ENCODE measurements around the gene LSM12. TPM values are rescaled to one million over a fixed set of nuclear protein-coding genes. Genes with fewer than 3 reads are reported as not detected.

Gene LSM12
- total RNA-seq, 4 donors from 2014 or later = 41.6 to 79.0 (median 56.5) TPM

DNA sequence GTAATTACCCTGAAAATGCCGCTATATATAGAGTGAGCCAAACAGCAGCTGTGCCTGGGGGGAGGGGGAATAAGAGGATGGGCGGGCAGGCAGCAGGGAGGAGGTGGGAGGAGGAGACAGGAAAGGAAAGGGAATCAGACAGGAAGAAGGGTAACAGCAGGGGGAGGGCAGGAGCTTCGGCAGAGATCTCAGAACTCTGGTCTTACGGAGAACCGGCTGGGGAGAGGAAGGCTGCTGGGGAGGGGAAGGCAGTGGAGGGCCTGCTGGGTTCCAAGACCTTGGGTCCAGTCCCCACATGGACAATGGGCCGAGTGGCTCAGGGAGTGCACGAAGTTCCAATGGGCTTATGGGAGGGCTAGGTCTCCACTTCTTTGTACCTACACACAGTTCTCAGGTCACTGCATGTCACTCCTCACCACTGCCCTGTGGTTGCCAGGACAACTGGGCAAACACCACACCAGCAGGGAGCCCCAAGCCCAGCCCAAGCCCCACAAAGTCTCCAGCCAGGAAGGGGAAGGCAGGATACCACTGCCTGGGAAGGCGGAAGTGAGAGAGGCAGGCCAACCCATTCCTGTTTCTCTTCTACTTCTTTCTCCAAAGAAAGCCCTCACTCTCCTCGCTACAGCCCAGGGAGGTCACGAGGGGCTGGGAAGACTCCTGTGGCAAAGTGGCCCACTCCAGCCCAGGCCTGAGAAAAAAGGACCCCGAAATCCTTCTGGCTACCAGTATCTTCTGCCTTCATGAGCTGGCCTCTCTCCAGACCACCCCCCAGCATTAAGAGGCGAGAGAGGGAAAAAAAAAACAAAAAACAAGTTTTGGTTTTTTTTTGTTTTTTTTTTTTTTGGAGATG is 29.4 kb upstream of the LSM12 start:
- Histone ChIP-seq H3K9me3 (no peaks in the 10 kb centered on the region), H3K4me1 (peaks cover 60 to 67% of the 10 kb centered on the region in 2 donors), H3K27me3 (no peaks in the 10 kb centered on the region), H3K4me3 (peak overlapping the region; percentile 3 to 44 (median 36)), H3K36me3 (peaks cover 0 to 29% of the 10 kb centered on the region in 2 donors), H3K27ac (peak overlapping the region; percentile 83 to 94 (median 92))
- in situ Hi-C loops (cut with MboI; ENCODE audit: low sequenced_read_pairs in 4 of 4) = no loop called here
- peak; percentile 53 to 64 for DNase-seq
- intact Hi-C loops (cut with DNase I; ENCODE audit: low total_unique reads) = loop anchor here (2.0 kb wide), 1 partner anchor 17 kb away; no protein-coding TSS in a partner anchor
- peak; percentile 36 to 63 for ATAC-seq
- peak; percentile 18 to 20 for TF ChIP-seq POLR2A (IDR thresholded peaks at IDR 0.05)
- TF ChIP-seq, protein P1, sequence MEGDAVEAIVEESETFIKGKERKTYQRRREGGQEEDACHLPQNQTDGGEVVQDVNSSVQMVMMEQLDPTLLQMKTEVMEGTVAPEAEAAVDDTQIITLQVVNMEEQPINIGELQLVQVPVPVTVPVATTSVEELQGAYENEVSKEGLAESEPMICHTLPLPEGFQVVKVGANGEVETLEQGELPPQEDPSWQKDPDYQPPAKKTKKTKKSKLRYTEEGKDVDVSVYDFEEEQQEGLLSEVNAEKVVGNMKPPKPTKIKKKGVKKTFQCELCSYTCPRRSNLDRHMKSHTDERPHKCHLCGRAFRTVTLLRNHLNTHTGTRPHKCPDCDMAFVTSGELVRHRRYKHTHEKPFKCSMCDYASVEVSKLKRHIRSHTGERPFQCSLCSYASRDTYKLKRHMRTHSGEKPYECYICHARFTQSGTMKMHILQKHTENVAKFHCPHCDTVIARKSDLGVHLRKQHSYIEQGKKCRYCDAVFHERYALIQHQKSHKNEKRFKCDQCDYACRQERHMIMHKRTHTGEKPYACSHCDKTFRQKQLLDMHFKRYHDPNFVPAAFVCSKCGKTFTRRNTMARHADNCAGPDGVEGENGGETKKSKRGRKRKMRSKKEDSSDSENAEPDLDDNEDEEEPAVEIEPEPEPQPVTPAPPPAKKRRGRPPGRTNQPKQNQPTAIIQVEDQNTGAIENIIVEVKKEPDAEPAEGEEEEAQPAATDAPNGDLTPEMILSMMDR (IDR thresholded peaks at IDR 0.05 in 4 of 5, conservative IDR thresholded peaks at IDR 0.05 in 1 of 5) = peak in 2 of 5 experiments; percentile 20 to 29

DNA sequence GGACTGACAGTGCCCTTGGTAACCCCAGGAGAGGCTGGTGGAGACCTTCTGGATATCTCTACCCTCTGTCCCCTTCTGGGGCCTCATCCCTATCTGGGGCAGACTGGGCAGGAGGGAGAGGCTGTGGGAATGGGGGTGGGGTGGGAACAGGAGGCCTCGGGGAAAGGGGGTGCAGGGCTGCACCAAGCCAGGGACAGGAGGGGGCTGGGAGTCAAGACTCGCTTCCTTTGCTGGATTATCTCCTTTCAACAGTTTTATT is 28.8 kb upstream of the LSM12 start:
- in situ Hi-C loops (cut with MboI; ENCODE audit: low sequenced_read_pairs in 4 of 4) = no loop called here
- Histone ChIP-seq H3K27me3 (no peaks in the 10 kb centered on the region), H3K4me1 (peaks cover 59 to 62% of the 10 kb centered on the region in 2 donors), H3K27ac (peak overlapping the region; percentile 83 to 94 (median 92)), H3K36me3 (peaks cover 0 to 34% of the 10 kb centered on the region in 2 donors), H3K9me3 (no peaks in the 10 kb centered on the region), H3K4me3 (peak overlapping the region in 3 of 4 donors; percentile 32 to 44 (median 41))
- no peak for ATAC-seq
- no peak for DNase-seq
- intact Hi-C loops (cut with DNase I; ENCODE audit: low total_unique reads) = no loop called here
- TF ChIP-seq, protein P1 (IDR thresholded peaks at IDR 0.05 in 4 of 5, conservative IDR thresholded peaks at IDR 0.05 in 1 of 5) = no peak
- no peak for TF ChIP-seq POLR2A (IDR thresholded peaks at IDR 0.05)

DNA sequence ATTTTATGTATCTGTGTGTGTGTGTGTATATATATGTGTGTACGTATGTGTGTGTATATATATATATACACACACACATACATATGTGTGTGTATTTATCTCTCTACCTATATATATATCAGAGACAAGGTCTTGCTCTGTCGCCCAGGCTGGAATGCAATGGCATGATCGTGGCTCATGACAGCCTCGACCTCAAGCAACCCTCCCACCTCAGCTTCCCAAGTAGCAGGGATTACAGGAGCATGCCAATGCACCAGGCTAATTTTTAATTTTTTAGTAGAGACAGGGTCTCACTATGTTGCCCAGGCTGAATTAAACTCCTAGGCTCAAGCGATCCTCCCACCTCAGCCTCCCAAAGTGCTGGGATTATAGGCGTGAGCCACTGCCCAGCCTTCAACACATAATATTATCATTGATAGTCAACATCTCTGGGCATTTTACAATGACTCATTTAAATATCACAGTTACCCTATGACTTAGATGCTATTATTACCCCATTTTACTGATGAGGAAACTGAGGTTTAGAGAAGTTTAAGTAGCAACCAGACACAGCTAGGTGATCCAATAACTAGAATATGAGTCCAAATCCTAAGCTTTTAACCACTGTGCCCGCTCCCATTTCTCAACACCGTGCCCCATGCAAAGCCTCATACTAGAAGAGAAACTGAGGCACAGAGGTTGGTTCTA is 28.4 kb upstream of the LSM12 start:
- TF ChIP-seq POLR2A (IDR thresholded peaks at IDR 0.05) = no peak
- TF ChIP-seq, protein P1 (IDR thresholded peaks at IDR 0.05 in 4 of 5, conservative IDR thresholded peaks at IDR 0.05 in 1 of 5) = no peak
- Histone ChIP-seq H3K9me3 (no peaks in the 10 kb centered on the region), H3K27ac (peak overlapping the region; percentile 83 to 94 (median 92)), H3K27me3 (no peaks in the 10 kb centered on the region), H3K4me3 (peak overlapping the region in 2 of 4 donors; percentile 32 to 44), H3K4me1 (peaks cover 54 to 57% of the 10 kb centered on the region in 2 donors), H3K36me3 (peaks cover 0 to 39% of the 10 kb centered on the region in 2 donors)
- ATAC-seq (no peak), DNase-seq (no peak)
- intact Hi-C loops (cut with DNase I; ENCODE audit: low total_unique reads) = no loop called here
- in situ Hi-C loops (cut with MboI; ENCODE audit: low sequenced_read_pairs in 4 of 4) = no loop called here

DNA sequence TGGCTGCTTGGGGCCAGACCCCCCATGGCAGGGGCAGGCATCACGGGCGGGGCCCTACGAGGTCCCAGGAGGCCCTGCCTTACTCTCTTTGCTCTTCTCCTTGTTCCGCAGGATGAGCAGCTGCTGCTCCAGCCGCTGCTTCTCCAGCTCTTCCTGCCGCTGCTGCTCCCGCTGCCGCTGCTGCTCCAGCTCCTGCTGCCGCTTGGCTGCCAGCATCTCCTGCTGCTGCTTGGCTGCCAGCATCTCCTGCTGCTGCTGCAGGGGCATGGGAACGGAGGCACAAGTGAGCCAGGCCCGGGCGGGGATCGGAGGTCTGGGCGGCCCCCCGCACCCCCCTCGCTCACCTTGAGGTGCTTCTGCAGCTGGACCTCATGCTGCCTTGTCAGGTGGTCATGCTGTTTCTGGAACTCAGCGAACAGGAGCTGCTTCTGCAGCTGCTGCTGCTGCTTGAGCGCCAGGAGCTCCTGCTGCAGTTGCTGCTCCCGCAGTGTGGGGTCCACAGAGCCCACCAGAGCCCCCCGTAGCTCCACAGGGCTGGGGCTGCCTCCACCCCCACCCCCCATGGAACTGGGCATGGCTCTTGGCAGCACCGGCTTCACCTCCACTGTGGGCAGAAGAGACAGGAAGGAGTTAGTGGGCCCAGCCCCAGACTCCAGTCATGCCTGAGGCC is 26.9 kb upstream of the LSM12 start:
- no peak for ATAC-seq
- H3K27ac ChIP-seq = peak overlapping the region; percentile 1 to 94 (median 56)

More for the DNA sequence above, 26.9 kb upstream of the LSM12 start:
- Histone ChIP-seq H3K4me1 (peaks cover 43 to 44% of the 10 kb centered on the region in 2 donors), H3K9me3 (no peaks in the 10 kb centered on the region), H3K36me3 (peaks cover 0 to 51% of the 10 kb centered on the region in 2 donors), H3K27me3 (no peaks in the 10 kb centered on the region), H3K4me3 (no peak overlapping the region)
- intact Hi-C loops (cut with DNase I; ENCODE audit: low total_unique reads) = no loop called here
- TF ChIP-seq, protein P1 (IDR thresholded peaks at IDR 0.05 in 4 of 5, conservative IDR thresholded peaks at IDR 0.05 in 1 of 5) = no peak
- no peak for TF ChIP-seq POLR2A (IDR thresholded peaks at IDR 0.05)
- no peak for DNase-seq
- in situ Hi-C loops (cut with MboI; ENCODE audit: low sequenced_read_pairs in 4 of 4) = no loop called here

Data from gastrocnemius medialis (tissue), 4 donors.